ENCODE measurements around the gene BCL6.

Gene BCL6

DNA sequence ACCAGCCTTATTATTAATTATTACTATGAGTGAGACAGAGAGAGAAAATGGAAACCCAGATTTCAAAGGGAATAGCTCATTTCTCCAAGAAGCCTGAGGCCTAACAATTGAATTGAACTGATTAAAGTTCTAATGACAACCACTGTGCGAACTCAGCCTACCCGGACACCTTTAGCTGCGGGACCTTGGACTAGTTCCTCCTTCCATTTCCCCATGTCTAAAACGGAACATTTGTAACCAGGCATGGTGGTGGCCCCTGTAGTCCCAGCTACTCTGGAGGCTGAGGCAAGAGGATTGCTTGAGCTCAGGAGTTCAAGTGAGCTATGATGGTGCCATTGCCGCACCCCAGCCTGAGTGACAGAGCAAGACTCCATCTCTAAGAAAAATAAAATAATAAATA lies 26.5 kb downstream of the BCL6 start:
- Histone ChIP-seq H3K4me3 (ENCODE audit: low read length, poor library complexity, severe bottlenecking) (no peak overlapping the region), H3K4me1 (ENCODE audit: insufficient read depth, low read length, poor library complexity, severe bottlenecking) (no peaks in the 10 kb centered on the region), H2AFZ (ENCODE audit: low read length) (no peak overlapping the region), H3K79me2 (ENCODE audit: insufficient read depth, low read length) (no peaks in the 10 kb centered on the region), H4K20me1 (ENCODE audit: insufficient read depth, low read length, poor library complexity, severe bottlenecking) (no peaks in the 10 kb centered on the region), H3K36me3 (ENCODE audit: insufficient read depth, low read length) (peaks cover 33% of the 10 kb centered on the region; the same call in 1 of the 2 replicates), H3K9me3 (ENCODE audit: insufficient read depth, low read depth, low read length) (no peaks in the 10 kb centered on the region), H3K4me2 (ENCODE audit: low read depth, low read length, poor library complexity, severe bottlenecking) (no peak overlapping the region), H3F3A (ENCODE audit: low read depth) (no peaks in the 10 kb centered on the region), H3K9me2 (replicated peaks; ENCODE audit: low read depth, low read length) (no peaks in the 10 kb centered on the region), H3K9ac (ENCODE audit: low read depth, low read length, poor library complexity, severe bottlenecking) (no peak overlapping the region), H3K27me3 (ENCODE audit: insufficient read depth, low read length, poor library complexity, severe bottlenecking) (no peaks in the 10 kb centered on the region)
- no peak for TF ChIP-seq EZH2phosphoT487 (IDR thresholded peaks at IDR 0.05; ENCODE audit: borderline replicate concordance)
- TF ChIP-seq, protein P1, sequence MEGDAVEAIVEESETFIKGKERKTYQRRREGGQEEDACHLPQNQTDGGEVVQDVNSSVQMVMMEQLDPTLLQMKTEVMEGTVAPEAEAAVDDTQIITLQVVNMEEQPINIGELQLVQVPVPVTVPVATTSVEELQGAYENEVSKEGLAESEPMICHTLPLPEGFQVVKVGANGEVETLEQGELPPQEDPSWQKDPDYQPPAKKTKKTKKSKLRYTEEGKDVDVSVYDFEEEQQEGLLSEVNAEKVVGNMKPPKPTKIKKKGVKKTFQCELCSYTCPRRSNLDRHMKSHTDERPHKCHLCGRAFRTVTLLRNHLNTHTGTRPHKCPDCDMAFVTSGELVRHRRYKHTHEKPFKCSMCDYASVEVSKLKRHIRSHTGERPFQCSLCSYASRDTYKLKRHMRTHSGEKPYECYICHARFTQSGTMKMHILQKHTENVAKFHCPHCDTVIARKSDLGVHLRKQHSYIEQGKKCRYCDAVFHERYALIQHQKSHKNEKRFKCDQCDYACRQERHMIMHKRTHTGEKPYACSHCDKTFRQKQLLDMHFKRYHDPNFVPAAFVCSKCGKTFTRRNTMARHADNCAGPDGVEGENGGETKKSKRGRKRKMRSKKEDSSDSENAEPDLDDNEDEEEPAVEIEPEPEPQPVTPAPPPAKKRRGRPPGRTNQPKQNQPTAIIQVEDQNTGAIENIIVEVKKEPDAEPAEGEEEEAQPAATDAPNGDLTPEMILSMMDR (conservative IDR thresholded peaks at IDR 0.05; ENCODE audit: low read length) = no peak

DNA sequence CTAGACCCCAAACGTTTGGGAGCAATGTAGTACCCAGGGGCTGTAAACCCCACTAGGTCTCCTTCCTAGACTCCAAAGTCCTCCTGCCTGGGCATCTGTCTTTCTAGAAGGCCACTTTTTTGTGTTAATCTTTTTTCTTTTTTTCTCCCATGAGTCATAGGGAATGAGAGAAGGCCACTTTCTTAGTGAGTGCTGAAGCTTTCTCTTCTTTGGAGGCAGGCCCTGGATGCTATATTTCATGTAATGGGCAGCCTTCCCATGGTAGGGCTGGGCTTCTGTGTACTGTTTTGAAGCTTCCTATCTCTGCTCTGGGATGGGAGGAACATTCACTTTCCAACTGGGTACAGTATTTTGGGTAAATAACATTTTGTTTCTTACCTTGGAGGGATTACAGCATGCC lies 27.7 kb downstream of the BCL6 start:
- H3K79me2 ChIP-seq (ENCODE audit: insufficient read depth, low read length) = no peaks in the 10 kb centered on the region
- H3K4me2 ChIP-seq (ENCODE audit: low read depth, low read length, poor library complexity, severe bottlenecking) = no peak overlapping the region
- H3F3A ChIP-seq (ENCODE audit: low read depth) = no peaks in the 10 kb centered on the region
- no peaks in the 10 kb centered on the region for H3K9me2 ChIP-seq (replicated peaks; ENCODE audit: low read depth, low read length)
- H3K9me3 ChIP-seq (ENCODE audit: insufficient read depth, low read depth, low read length) = no peaks in the 10 kb centered on the region
- H4K20me1 ChIP-seq (ENCODE audit: insufficient read depth, low read length, poor library complexity, severe bottlenecking) = no peaks in the 10 kb centered on the region
- H3K4me3 ChIP-seq (ENCODE audit: low read length, poor library complexity, severe bottlenecking) = no peak overlapping the region
- H3K9ac ChIP-seq (ENCODE audit: low read depth, low read length, poor library complexity, severe bottlenecking) = no peak overlapping the region
- peaks cover 21% of the 10 kb centered on the region; the same call in 1 of the 2 replicates for H3K36me3 ChIP-seq (ENCODE audit: insufficient read depth, low read length)
- H3K4me1 ChIP-seq (ENCODE audit: insufficient read depth, low read length, poor library complexity, severe bottlenecking) = no peaks in the 10 kb centered on the region
- TF ChIP-seq, protein P1 (conservative IDR thresholded peaks at IDR 0.05; ENCODE audit: low read length) = no peak
- TF ChIP-seq EZH2phosphoT487 (IDR thresholded peaks at IDR 0.05; ENCODE audit: borderline replicate concordance) = no peak
- no peak overlapping the region for H2AFZ ChIP-seq (ENCODE audit: low read length)
- no peaks in the 10 kb centered on the region for H3K27me3 ChIP-seq (ENCODE audit: insufficient read depth, low read length, poor library complexity, severe bottlenecking)

DNA sequence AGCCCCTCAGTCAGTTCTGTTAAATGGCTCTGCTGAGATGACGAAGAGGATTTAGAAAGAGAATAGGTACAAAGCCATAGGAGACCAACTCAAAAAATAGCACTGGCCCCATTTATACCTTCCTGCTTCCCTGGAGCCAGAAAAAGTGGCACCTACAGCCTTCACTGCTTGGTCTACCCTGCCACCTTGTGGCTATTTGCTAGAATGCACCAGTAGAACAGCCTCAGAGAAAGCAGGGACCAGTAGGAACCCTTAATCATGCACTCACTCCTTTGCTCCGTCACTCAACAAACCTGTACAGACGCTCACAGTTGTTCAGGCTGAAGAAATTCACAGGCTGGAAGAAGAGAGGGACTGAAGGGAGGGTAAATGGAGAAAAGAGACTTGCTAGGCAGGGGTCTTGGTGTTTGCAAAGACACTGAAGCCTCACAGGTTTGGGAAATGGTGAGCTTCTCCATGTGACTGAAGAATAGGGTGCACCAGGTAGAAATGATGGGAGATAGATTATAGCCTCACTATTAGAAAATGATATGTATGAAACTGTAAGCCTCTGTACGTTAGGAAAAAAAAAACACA lies 30.8 kb downstream of the BCL6 start:
- H3K9me2 ChIP-seq (replicated peaks; ENCODE audit: low read depth, low read length) = no peaks in the 10 kb centered on the region
- no peaks in the 10 kb centered on the region for H4K20me1 ChIP-seq (ENCODE audit: insufficient read depth, low read length, poor library complexity, severe bottlenecking)
- no peaks in the 10 kb centered on the region for H3K27me3 ChIP-seq (ENCODE audit: insufficient read depth, low read length, poor library complexity, severe bottlenecking)
- no peaks in the 10 kb centered on the region for H3F3A ChIP-seq (ENCODE audit: low read depth)
- H3K9me3 ChIP-seq (ENCODE audit: insufficient read depth, low read depth, low read length) = no peaks in the 10 kb centered on the region
- no peaks in the 10 kb centered on the region for H3K36me3 ChIP-seq (ENCODE audit: insufficient read depth, low read length)
- TF ChIP-seq, protein P1 (conservative IDR thresholded peaks at IDR 0.05; ENCODE audit: low read length) = peak; percentile 99
- no peak for TF ChIP-seq EZH2phosphoT487 (IDR thresholded peaks at IDR 0.05; ENCODE audit: borderline replicate concordance)
- H3K4me3 ChIP-seq (ENCODE audit: low read length, poor library complexity, severe bottlenecking) = no peak overlapping the region
- H3K4me1 ChIP-seq (ENCODE audit: insufficient read depth, low read length, poor library complexity, severe bottlenecking) = no peaks in the 10 kb centered on the region
- H3K4me2 ChIP-seq (ENCODE audit: low read depth, low read length, poor library complexity, severe bottlenecking) = peak overlapping the region; percentile 23
- no peak overlapping the region for H3K9ac ChIP-seq (ENCODE audit: low read depth, low read length, poor library complexity, severe bottlenecking)
- H3K79me2 ChIP-seq (ENCODE audit: insufficient read depth, low read length) = no peaks in the 10 kb centered on the region
- H2AFZ ChIP-seq (ENCODE audit: low read length) = peak overlapping the region; percentile 71
